Measurements from ENCODE around the gene SMIM26. TPM values are rescaled to one million over a fixed set of nuclear protein-coding genes. Genes with fewer than 3 reads are reported as not detected.

The SMIM26 gene
- total and polyA plus RNA-seq, 9 of the 15 experiments (the other 6 are each of a cell fraction or from before 2014, with no cell fraction given) = 46.9 to 186 (median 86.5) TPM

DNA sequence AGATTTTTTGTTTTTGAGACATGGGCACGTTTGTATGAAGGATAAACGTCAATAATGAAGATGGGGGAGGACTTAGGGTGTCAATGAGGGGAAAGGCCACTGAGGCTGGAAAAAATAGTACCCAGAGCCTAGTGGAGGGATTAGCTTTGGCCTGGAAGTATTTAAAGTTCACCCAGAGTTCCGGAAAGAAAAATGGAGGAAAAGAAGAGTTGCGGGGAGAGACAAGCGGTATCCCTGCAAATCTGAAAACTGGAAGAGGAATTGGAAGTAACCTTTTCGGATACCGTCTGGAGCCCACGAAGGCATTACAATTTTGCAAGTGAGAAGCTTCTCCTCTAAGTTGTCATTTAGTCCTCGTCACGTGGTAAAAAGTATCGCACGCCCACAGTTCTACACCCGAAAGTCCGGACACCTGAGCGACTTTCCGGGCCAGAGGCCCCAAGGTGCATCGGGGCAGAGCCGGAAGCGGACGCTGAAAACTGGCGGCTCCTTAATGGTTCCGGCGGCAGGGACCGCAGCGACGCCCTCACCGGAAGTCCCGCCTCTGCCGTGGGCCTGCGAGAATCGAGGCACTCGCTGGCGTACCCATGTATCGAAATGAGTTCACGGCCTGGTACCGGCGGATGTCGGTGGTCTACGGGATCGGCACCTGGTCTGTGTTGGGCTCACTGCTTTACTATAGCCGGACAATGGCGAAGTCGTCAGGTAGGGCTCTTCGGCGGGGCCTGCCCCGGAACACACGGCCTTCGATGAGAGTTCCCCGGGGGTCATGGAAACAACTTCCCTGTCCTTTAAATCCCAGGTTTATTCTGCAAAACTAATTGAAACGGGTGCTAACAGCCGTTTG lies at the start of gene SMIM26 (continued):
- TF ChIP-seq FOXP4 (CRISPR knock-in tag; IDR thresholded peaks at IDR 0.05; ENCODE audit: borderline replicate concordance) (no peak), TFE3 (CRISPR knock-in tag; IDR thresholded peaks at IDR 0.05) (peak; percentile 85), CSDE1 (IDR thresholded peaks at IDR 0.05) (no peak), SLC30A9 (CRISPR knock-in tag; IDR thresholded peaks at IDR 0.05) (no peak), E2F4 (CRISPR knock-in tag; IDR thresholded peaks at IDR 0.05; ENCODE audit: low read depth) (no peak), NELFE (IDR thresholded peaks at IDR 0.05; ENCODE audit: insufficient read depth, insufficient read length) (no peak), SIN3B (IDR thresholded peaks at IDR 0.05; ENCODE audit: low read depth) (peak; percentile 53; the same call in 1 of the 2 replicates), ARID3A (IDR thresholded peaks at IDR 0.05; ENCODE audit: borderline replicate concordance, low read depth, low read length) (no peak), NCOR1 (IDR thresholded peaks at IDR 0.05) (no peak), KLF1 (tag; IDR thresholded peaks at IDR 0.05) (no peak), ETV6 (IDR thresholded peaks at IDR 0.05; ENCODE audit: borderline replicate concordance in 1 of 2, low read depth in 2 of 2, low read length in 1 of 2) (no peak), ETV6 (CRISPR knock-in tag; IDR thresholded peaks at IDR 0.05; ENCODE audit: borderline replicate concordance) (no peak), FIP1L1 (IDR thresholded peaks at IDR 0.05; ENCODE audit: low read depth, low read length, poor library complexity, severe bottlenecking) (no peak), HCFC1 (IDR thresholded peaks at IDR 0.05; ENCODE audit: low read depth, low read length) (peak; percentile 68), MED1 (CRISPR knock-in tag; IDR thresholded peaks at IDR 0.05; ENCODE audit: borderline replicate concordance) (no peak), ARHGAP35 (IDR thresholded peaks at IDR 0.05; ENCODE audit: partially characterized antibody) (no peak), ILK (tag; IDR thresholded peaks at IDR 0.05; ENCODE audit: borderline replicate concordance, low read depth) (no peak)
- TF ChIP-seq, protein P1, sequence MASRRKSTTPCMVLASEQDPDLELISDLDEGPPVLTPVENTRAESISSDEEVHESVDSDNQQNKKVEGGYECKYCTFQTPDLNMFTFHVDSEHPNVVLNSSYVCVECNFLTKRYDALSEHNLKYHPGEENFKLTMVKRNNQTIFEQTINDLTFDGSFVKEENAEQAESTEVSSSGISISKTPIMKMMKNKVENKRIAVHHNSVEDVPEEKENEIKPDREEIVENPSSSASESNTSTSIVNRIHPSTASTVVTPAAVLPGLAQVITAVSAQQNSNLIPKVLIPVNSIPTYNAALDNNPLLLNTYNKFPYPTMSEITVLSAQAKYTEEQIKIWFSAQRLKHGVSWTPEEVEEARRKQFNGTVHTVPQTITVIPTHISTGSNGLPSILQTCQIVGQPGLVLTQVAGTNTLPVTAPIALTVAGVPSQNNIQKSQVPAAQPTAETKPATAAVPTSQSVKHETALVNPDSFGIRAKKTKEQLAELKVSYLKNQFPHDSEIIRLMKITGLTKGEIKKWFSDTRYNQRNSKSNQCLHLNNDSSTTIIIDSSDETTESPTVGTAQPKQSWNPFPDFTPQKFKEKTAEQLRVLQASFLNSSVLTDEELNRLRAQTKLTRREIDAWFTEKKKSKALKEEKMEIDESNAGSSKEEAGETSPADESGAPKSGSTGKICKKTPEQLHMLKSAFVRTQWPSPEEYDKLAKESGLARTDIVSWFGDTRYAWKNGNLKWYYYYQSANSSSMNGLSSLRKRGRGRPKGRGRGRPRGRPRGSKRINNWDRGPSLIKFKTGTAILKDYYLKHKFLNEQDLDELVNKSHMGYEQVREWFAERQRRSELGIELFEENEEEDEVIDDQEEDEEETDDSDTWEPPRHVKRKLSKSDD (conservative IDR thresholded peaks at IDR 0.05; ENCODE audit: low read length) = no peak
